ENCODE data around the gene ZNF536. TPM values are rescaled to one million over a fixed set of nuclear protein-coding genes. Genes with fewer than 3 reads are reported as not detected.

The ZNF536 gene
- total and polyA plus RNA-seq, 2 of the 13 experiments (the other 11 are each of a cell fraction or from before 2014, with no cell fraction given), result not detected

GRCh38 chr19:30349131-30349730 is 23.0 kb upstream of the ZNF536 start:
- Histone ChIP-seq H3K79me2 (ENCODE audit: insufficient read depth, low read length) (no peaks in the 10 kb centered on the region), H3K36me3 (replicated peaks in 1 of 2; ENCODE audit: control insufficient read depth in 1 of 2, insufficient read depth in 2 of 2, low read length in 2 of 2) (no peaks in the 10 kb centered on the region), H3K4me2 (ENCODE audit: low read depth, low read length) (no peak overlapping the region), H2AFZ (ENCODE audit: low read length) (no peak overlapping the region), H3K27ac (ENCODE audit: extremely low read length, insufficient read depth, low read length) (no peak overlapping the region), H3K4me3 (replicated peaks in 1 of 3; ENCODE audit: insufficient read depth in 1 of 3, low read depth in 2 of 3, low read length in 3 of 3) (no peak overlapping the region), H3K9me3 (ENCODE audit: low read length) (no peaks in the 10 kb centered on the region), H4K20me1 (ENCODE audit: insufficient read depth, low read length) (no peaks in the 10 kb centered on the region), H3K4me1 (ENCODE audit: insufficient read depth, low read length) (no peaks in the 10 kb centered on the region), H3K9ac (ENCODE audit: insufficient read depth, low read depth, low read length) (no peak overlapping the region), H3K27me3 (ENCODE audit: control insufficient read depth in 1 of 2, insufficient read depth in 2 of 2, low read length in 2 of 2) (peaks cover 0 to 8% of the 10 kb centered on the region in 2 experiments; a peak in 2 of 5 replicates)
- WGBS (ENCODE audit: low lambda C conversion rate), result 0% methylated on average over 6 of the region's 7 CpGs
- no peak for FAIRE-seq
- no peak for ATAC-seq
- TF ChIP-seq ZNF773 (CRISPR knock-in tag; IDR thresholded peaks at IDR 0.05; ENCODE audit: borderline replicate concordance) (no peak), RAD51 (IDR thresholded peaks at IDR 0.05; ENCODE audit: borderline replicate concordance) (no peak), ZNF7 (CRISPR knock-in tag; IDR thresholded peaks at IDR 0.05) (no peak), TP53 (CRISPR knock-in tag; conservative IDR thresholded peaks at IDR 0.05) (no peak), ZNF841 (CRISPR knock-in tag; IDR thresholded peaks at IDR 0.05; ENCODE audit: borderline replicate concordance) (no peak), BRF2 (CRISPR knock-in tag; IDR thresholded peaks at IDR 0.05) (no peak), ZNF207 (IDR thresholded peaks at IDR 0.05; ENCODE audit: borderline replicate concordance) (no peak), ZMAT5 (CRISPR knock-in tag; IDR thresholded peaks at IDR 0.05; ENCODE audit: borderline replicate concordance, low read depth) (no peak)
- POLR2A ChIA-PET, result no interaction called here
- in situ Hi-C loops (cut with HindIII; ENCODE audit: extremely low pct_ligation_motif_present, low pct_unique_long_range_greater_than_20kb), result no loop called here
- DNase-seq (ENCODE audit: low spot score), result no peak
- CTCF ChIA-PET (ENCODE audit: low intra/inter-chr PET ratio, low total read pairs), result no interaction called here
- no TSS peak for BruUV-seq (replicated peaks)
- intact Hi-C loops (cut with micrococcal nuclease; ENCODE audit: unreplicated experiment), result no loop called here
